GM23338 (cell line): ENCODE measurements around the gene HHEX. TPM values are rescaled to one million over a fixed set of nuclear protein-coding genes. Genes with fewer than 3 reads are reported as not detected.

Source experiments
- ATAC-seq: fragments of 200-7000 bp; cut with Tn5 transposase; 3 replicates; pipeline ENCODE4 v1.9.1; 2020
- DNase-seq: peaks from one replicate; pipeline ENCODE4 v3.0.0-alpha.2; 2015; ENCODE audit warnings: low spot score
- H2AFZ ChIP-seq: fragments of 200-600 bp; sonication (generic); 2 replicates; pipeline ENCODE4 v1.8.0; 2016; ENCODE audit warnings: antibody characterized with exemption, mild to moderate bottlenecking, moderate library complexity
- H3F3A ChIP-seq: fragments of 200-600 bp; sonication (generic); replicated peaks from 2 replicates; pipeline ENCODE4 v1.8.0; 2017; ENCODE audit warnings: antibody characterized with exemption, mixed run types, low read depth
- H3K27ac ChIP-seq: fragments of 200-600 bp; sonication (generic); 2 replicates; pipeline ENCODE4 v1.6.1; 2016; ENCODE audit warnings: low read depth
- H3K27me3 ChIP-seq: fragments of 200-600 bp; sonication (generic); 2 replicates; pipeline ENCODE4 v1.8.0; 2016; ENCODE audit warnings: mild to moderate bottlenecking, mixed run types, moderate library complexity; ENCODE audit not compliant: insufficient read depth
- H3K36me3 ChIP-seq: fragments of 200-600 bp; sonication (generic); 2 replicates; pipeline ENCODE4 v1.8.0; 2016; ENCODE audit warnings: mild to moderate bottlenecking; ENCODE audit not compliant: insufficient read depth
- H3K4me1 ChIP-seq: fragments of 200-600 bp; sonication (generic); 2 replicates; pipeline ENCODE4 v1.8.0; 2016; ENCODE audit warnings: mild to moderate bottlenecking, moderate library complexity; ENCODE audit not compliant: insufficient read depth
- H3K4me2 ChIP-seq: fragments of 200-600 bp; sonication (generic); 2 replicates; pipeline ENCODE4 v1.7.1; 2017; ENCODE audit warnings: mixed run types
- H3K4me3 ChIP-seq: fragments of 200-600 bp; sonication (generic); 2 replicates; pipeline ENCODE4 v1.6.1; 2016; ENCODE audit warnings: mixed run types
- H3K79me2 ChIP-seq: fragments of 200-600 bp; sonication (generic); replicated peaks from 2 replicates; pipeline ENCODE4 v1.8.0; 2017; ENCODE audit warnings: mild to moderate bottlenecking; ENCODE audit not compliant: insufficient read depth
- H3K9me2 ChIP-seq: fragments of 200-600 bp; sonication (generic); 2 replicates; pipeline ENCODE4 v1.8.0; 2017; ENCODE audit not compliant: insufficient read depth
- H4K20me1 ChIP-seq: fragments of 200-600 bp; sonication (generic); replicated peaks from 2 replicates; pipeline ENCODE4 v1.8.0; 2017; ENCODE audit warnings: mild to moderate bottlenecking; ENCODE audit not compliant: insufficient read depth
- H3K27ac Mint-ChIP-seq: 2 replicates; pipeline ENCODE4 v1.8.0; 2020; ENCODE audit warnings: inconsistent platforms, mild to moderate bottlenecking, moderate library complexity, mixed read lengths
- H3K27me3 Mint-ChIP-seq: 3 replicates; pipeline ENCODE4 v1.8.0; 2022; ENCODE audit warnings: low read depth, mild to moderate bottlenecking, moderate library complexity, mixed read lengths, inconsistent platforms; ENCODE audit not compliant: insufficient read depth, poor library complexity
- H3K36me3 Mint-ChIP-seq: 3 replicates; pipeline ENCODE4 v1.8.0; 2021; ENCODE audit warnings: low read depth, mild to moderate bottlenecking, inconsistent platforms, moderate library complexity, mixed read lengths
- H3K4me1 Mint-ChIP-seq: 3 replicates; pipeline ENCODE4 v1.8.0; 2020; ENCODE audit warnings: mild to moderate bottlenecking, inconsistent platforms, mixed read lengths
- H3K4me3 Mint-ChIP-seq: 3 replicates; pipeline ENCODE4 v1.8.0; 2021; ENCODE audit warnings: moderate library complexity, mild to moderate bottlenecking, inconsistent platforms, mixed read lengths
- H3K9me3 Mint-ChIP-seq: 3 replicates; pipeline ENCODE4 v1.8.0; 2020; ENCODE audit warnings: moderate library complexity, mild to moderate bottlenecking, inconsistent platforms, mixed read lengths
- CTCF ChIP-seq, 2 experiments: fragments of 200-600 bp in 1 of 2; sonication (generic) in 1 of 2; conservative IDR thresholded peaks; 2 replicates each; pipeline versions ENCODE4 v1.5.1 to v1.6.1; 2016 to 2017; ENCODE audit warnings: antibody characterized with exemption in 2 of 2, low read depth in 2 of 2, mild to moderate bottlenecking in 2 of 2, moderate library complexity in 1 of 2
- EZH2phosphoT487 ChIP-seq: fragments of 200-600 bp; sonication (generic); IDR thresholded peaks from one replicate; pipeline ENCODE4 v1.8.1; 2018; ENCODE audit warnings: antibody characterized with exemption; ENCODE audit not compliant: unreplicated experiment
- JUNB ChIP-seq: IDR thresholded peaks from one replicate; pipeline ENCODE4 v1.6.1; 2016; ENCODE audit warnings: antibody characterized with exemption; ENCODE audit not compliant: unreplicated experiment
- NANOG ChIP-seq: IDR thresholded peaks from 2 replicates; pipeline ENCODE4 v1.6.1; 2016; ENCODE audit warnings: antibody characterized with exemption, borderline replicate concordance
- POLR2AphosphoS5 ChIP-seq: IDR thresholded peaks from 2 replicates; pipeline ENCODE4 v1.6.1; 2016; ENCODE audit warnings: antibody characterized with exemption, low read depth
- REST ChIP-seq: IDR thresholded peaks from one replicate; pipeline ENCODE4 v1.6.1; 2018; ENCODE audit warnings: antibody characterized with exemption; ENCODE audit not compliant: unreplicated experiment
- STAT1 ChIP-seq: IDR thresholded peaks from one replicate; pipeline ENCODE4 v1.6.1; 2016; ENCODE audit warnings: antibody characterized with exemption; ENCODE audit not compliant: unreplicated experiment
- ZNF114 ChIP-seq: fragments of 250-450 bp; sonication (Bioruptor Pico); IDR thresholded peaks from 2 replicates; pipeline ENCODE4 v1.5.0; 2020; ENCODE audit warnings: mild to moderate bottlenecking, moderate library complexity
- ZNF331 ChIP-seq: fragments of 250-450 bp; sonication (Bioruptor Pico); IDR thresholded peaks from 2 replicates; pipeline ENCODE4 v1.5.0; 2020; ENCODE audit warnings: low read depth, mild to moderate bottlenecking, moderate library complexity
- ZNF462 ChIP-seq: fragments of 250-450 bp; sonication (Bioruptor Pico); IDR thresholded peaks from 2 replicates; pipeline ENCODE4 v1.5.0; 2020; ENCODE audit warnings: mild to moderate bottlenecking, moderate library complexity
- polyA plus RNA-seq: library from polyadenylated mRNA; unstranded; fragments of >200 nt; fragmentation: Nextera tagmentation; extraction: Ambion mirVana; gene quantifications from 2 replicates; pipeline ENCODE4 v1.2.1, GENCODE V29; 2016
- total RNA-seq: library from RNA; depleted of rRNA; stranded (reverse); fragments of >200 nt; shearing (Covaris generic); gene quantifications from 2 replicates; pipeline ENCODE4 v1.2.3, GENCODE V29; 2014

The HHEX gene
- total and polyA plus RNA-seq, 2 experiments from 2014 or later, result 0.59 to 2.0 TPM

DNA sequence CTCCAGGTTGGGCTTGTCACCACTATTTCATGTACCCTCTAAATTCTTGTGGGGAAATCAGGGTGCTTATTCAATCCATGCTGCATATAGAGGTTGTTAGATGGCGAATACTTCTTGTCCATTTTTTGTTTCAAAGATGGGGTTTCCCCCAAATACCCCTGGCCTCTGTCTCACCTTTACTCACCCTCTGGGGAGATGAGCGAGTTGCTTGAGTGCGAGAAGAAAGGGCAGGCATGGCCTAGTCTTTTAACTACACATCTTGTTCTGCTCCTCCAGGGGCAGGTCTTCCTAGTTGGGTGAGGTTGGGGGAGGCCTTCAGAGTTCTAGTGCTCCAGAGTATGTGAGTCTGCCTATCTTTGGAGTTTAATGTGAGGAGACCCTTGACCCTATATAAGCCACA lies 46.2 kb downstream of the HHEX start:
- Histone ChIP-seq H3K4me2 (no peak overlapping the region), H3K4me1 (no peaks in the 10 kb centered on the region), H3K9me2 (peaks cover 5% of the 10 kb centered on the region; the same call in 1 of the 2 replicates), H3K36me3 (no peaks in the 10 kb centered on the region), H3K27me3 (no peaks in the 10 kb centered on the region), H3K4me3 (no peak overlapping the region), H3K79me2 (no peaks in the 10 kb centered on the region), H3F3A (no peaks in the 10 kb centered on the region), H4K20me1 (no peaks in the 10 kb centered on the region), H3K27ac (no peak overlapping the region), H2AFZ (no peak overlapping the region)
- H3K27ac Mint-ChIP-seq, result no peak overlapping the region
- H3K4me1 Mint-ChIP-seq, result no peaks in the 10 kb centered on the region
- H3K4me3 Mint-ChIP-seq, result no peak overlapping the region
- H3K36me3 Mint-ChIP-seq, result no peaks in the 10 kb centered on the region
- no peak for DNase-seq
- no peak for ATAC-seq
- H3K27me3 Mint-ChIP-seq, result peaks cover 4% of the 10 kb centered on the region
- H3K9me3 Mint-ChIP-seq, result no peaks in the 10 kb centered on the region
- no peak for TF ChIP-seq POLR2AphosphoS5

DNA sequence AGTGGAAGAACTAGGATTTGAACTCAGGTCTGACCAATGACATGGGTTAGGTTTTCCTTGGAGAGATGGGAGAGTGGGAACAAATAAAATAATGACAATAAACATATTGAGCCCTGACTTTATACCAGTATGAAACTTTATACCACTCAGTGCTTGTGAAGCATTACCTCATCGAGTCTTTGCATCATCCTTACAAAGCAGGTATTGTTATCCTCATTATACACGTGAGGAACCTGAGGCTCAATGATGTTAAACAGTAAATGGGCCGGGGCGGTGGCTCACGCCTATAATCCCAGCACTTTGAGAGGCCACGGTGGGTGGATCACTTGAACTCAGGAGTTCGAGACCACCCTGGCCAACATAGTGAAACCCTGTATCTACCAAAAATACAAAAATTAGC lies 47.7 kb downstream of the HHEX start:
- Mint-ChIP-seq H3K36me3 (no peaks in the 10 kb centered on the region), H3K27ac (no peak overlapping the region), H3K4me1 (no peaks in the 10 kb centered on the region), H3K4me3 (no peak overlapping the region), H3K9me3 (no peaks in the 10 kb centered on the region), H3K27me3 (peaks cover 7% of the 10 kb centered on the region)
- no peak overlapping the region for H3K4me2 ChIP-seq
- H3K79me2 ChIP-seq, result no peaks in the 10 kb centered on the region
- no peaks in the 10 kb centered on the region for H3F3A ChIP-seq
- H4K20me1 ChIP-seq, result no peaks in the 10 kb centered on the region
- DNase-seq (no peak), ATAC-seq (no peak)
- H3K4me3 ChIP-seq, result no peak overlapping the region
- H3K27me3 ChIP-seq, result no peaks in the 10 kb centered on the region
- no peak overlapping the region for H3K27ac ChIP-seq
- no peaks in the 10 kb centered on the region for H3K4me1 ChIP-seq
- H3K9me2 ChIP-seq, result peaks cover 5% of the 10 kb centered on the region; the same call in 1 of the 2 replicates
- no peaks in the 10 kb centered on the region for H3K36me3 ChIP-seq
- no peak overlapping the region for H2AFZ ChIP-seq
- TF ChIP-seq ZNF114 (CRISPR knock-in tag) (no peak), REST (no peak), ZNF331 (CRISPR knock-in tag) (no peak), NANOG (no peak), EZH2phosphoT487 (no peak), CTCF (conservative IDR thresholded peaks at IDR 0.05; ENCODE audit: low read depth in 2 of 2) (no peak), STAT1 (no peak), POLR2AphosphoS5 (no peak), JUNB (no peak), ZNF462 (CRISPR knock-in tag) (no peak)
